DOHH2 (cell line): ENCODE measurements around the gene UBAC2.

ENCODE experiments used
- EZH2phosphoT487 ChIP-seq: fragments of 200-600 bp; sonication (generic); IDR thresholded peaks from 2 replicates; pipeline ENCODE4 v1.6.1; 2017; ENCODE audit warnings: borderline replicate concordance, mild to moderate bottlenecking, antibody characterized with exemption, low read length, moderate library complexity, mixed read lengths
- TF ChIP-seq, protein P1 (sequence below): fragments of 200-600 bp; sonication (generic); IDR thresholded peaks from one replicate; pipeline ENCODE4 v1.5.1; 2014; ENCODE audit warnings: antibody characterized with exemption, mild to moderate bottlenecking, low read depth, low read length; ENCODE audit not compliant: poor library complexity, severe bottlenecking

GRCh38 chr13:99347335-99347878, 146.8 kb downstream of the UBAC2 start:
- TF ChIP-seq, protein P1, sequence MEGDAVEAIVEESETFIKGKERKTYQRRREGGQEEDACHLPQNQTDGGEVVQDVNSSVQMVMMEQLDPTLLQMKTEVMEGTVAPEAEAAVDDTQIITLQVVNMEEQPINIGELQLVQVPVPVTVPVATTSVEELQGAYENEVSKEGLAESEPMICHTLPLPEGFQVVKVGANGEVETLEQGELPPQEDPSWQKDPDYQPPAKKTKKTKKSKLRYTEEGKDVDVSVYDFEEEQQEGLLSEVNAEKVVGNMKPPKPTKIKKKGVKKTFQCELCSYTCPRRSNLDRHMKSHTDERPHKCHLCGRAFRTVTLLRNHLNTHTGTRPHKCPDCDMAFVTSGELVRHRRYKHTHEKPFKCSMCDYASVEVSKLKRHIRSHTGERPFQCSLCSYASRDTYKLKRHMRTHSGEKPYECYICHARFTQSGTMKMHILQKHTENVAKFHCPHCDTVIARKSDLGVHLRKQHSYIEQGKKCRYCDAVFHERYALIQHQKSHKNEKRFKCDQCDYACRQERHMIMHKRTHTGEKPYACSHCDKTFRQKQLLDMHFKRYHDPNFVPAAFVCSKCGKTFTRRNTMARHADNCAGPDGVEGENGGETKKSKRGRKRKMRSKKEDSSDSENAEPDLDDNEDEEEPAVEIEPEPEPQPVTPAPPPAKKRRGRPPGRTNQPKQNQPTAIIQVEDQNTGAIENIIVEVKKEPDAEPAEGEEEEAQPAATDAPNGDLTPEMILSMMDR = no peak
- no peak for TF ChIP-seq EZH2phosphoT487
